GM12891 (cell line): ENCODE measurements around the gene TBXT.

Experiments used
- POLR2A ChIP-seq: IDR thresholded peaks from 2 replicates; pipeline ENCODE4 v1.6.1; 2011; ENCODE audit warnings: low read depth, low read length, control low read depth
- POLR2AphosphoS5 ChIP-seq: IDR thresholded peaks from 2 replicates; pipeline ENCODE4 v1.6.1; 2011; ENCODE audit warnings: low read depth, low read length, control low read depth

GRCh38 chr6:166165558-166166313 lies 1.9 kb downstream of the TBXT start:
- TF ChIP-seq POLR2A (no peak), POLR2AphosphoS5 (no peak)
